GM12891 (cell line): ENCODE data around the gene HCN2.

Source experiments
- PAX5 ChIP-seq: IDR thresholded peaks from 2 replicates; pipeline ENCODE4 v1.6.1; 2011; ENCODE audit warnings: low read length, moderate library complexity, mild to moderate bottlenecking; ENCODE audit not compliant: insufficient read depth, severe bottlenecking
- POLR2A ChIP-seq: IDR thresholded peaks from 2 replicates; pipeline ENCODE4 v1.6.1; 2011; ENCODE audit warnings: low read depth, low read length, control low read depth
- POLR2AphosphoS5 ChIP-seq: IDR thresholded peaks from 2 replicates; pipeline ENCODE4 v1.6.1; 2011; ENCODE audit warnings: low read depth, low read length, control low read depth
- POU2F2 ChIP-seq: IDR thresholded peaks from 2 replicates; pipeline ENCODE4 v1.6.1; 2011; ENCODE audit warnings: low read depth, mild to moderate bottlenecking, control low read depth, low read length, moderate library complexity
- SPI1 ChIP-seq: IDR thresholded peaks from 2 replicates; pipeline ENCODE4 v1.6.1; 2011; ENCODE audit warnings: low read depth, low read length, control low read depth
- TAF1 ChIP-seq: IDR thresholded peaks from 2 replicates; pipeline ENCODE4 v1.6.1; 2011; ENCODE audit warnings: low read depth, low read length, control low read depth

GRCh38 chr19:620166-620862 is 30.6 kb downstream of the HCN2 start:
- TF ChIP-seq POLR2AphosphoS5: no peak
- TF ChIP-seq POLR2A: no peak
- TF ChIP-seq TAF1: no peak
- no peak for TF ChIP-seq SPI1
- no peak for TF ChIP-seq PAX5
- TF ChIP-seq POU2F2: no peak
